ENCODE results near the gene CDC42BPB. TPM values are rescaled to one million over a fixed set of nuclear protein-coding genes. Genes with fewer than 3 reads are reported as not detected.

CDC42BPB gene
- total RNA-seq, 1 donor from 2014 or later: 48.2 TPM

DNA sequence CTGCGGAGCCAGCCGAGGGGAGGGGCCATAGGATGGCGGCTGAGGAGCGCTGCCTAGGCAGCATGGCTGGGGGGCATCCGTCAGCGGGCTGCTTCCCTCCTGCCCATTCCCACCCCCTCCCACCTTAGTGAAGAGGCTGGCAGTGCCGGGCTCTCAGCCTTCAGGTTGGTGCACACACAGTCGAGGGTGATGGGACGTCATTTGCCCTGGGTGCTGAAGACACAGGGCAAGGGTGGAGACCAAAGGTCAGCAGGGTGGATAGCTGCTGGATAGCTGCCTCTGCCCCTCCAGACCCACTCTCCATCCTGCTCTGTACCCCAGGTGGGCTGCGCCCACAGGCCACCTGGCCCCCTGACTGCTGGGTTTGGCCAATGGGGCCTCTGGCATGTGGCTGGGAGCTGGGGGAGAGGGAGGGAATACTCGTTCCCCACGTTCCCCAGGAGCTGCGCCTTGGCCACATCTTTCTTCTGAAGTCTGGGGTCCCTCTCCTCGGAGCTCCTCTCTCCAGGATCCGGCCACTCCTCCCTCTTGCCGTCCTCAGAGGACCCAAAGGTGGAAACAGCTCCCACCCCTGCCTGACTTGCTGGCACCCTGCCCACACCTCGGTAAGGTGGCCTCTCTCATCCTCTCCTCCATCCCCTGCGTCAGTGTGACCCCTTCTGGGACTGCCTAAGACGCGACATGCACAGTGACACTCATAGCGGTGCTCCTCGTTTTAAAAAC is 11.2 kb upstream of the CDC42BPB start:
- no peak overlapping the region for H3K4me3 Mint-ChIP-seq
- no peaks in the 10 kb centered on the region for H3K9me3 Mint-ChIP-seq
- no peaks in the 10 kb centered on the region for H3K36me3 ChIP-seq
- peaks cover 12% of the 10 kb centered on the region for H3K4me1 ChIP-seq
- H4K20me1 ChIP-seq (ENCODE audit: low read depth): no peaks in the 10 kb centered on the region
- H3F3A ChIP-seq (ENCODE audit: low read depth): no peaks in the 10 kb centered on the region
- H3K4me3 ChIP-seq: no peak overlapping the region
- H3K36me3 Mint-ChIP-seq: no peaks in the 10 kb centered on the region
- no peak overlapping the region for H3K27ac ChIP-seq
- peaks cover 11% of the 10 kb centered on the region for H3K4me1 Mint-ChIP-seq
- H3K27me3 ChIP-seq: no peaks in the 10 kb centered on the region
- DNase-seq (ENCODE audit: low spot score): no peak
- TF ChIP-seq EZH2phosphoT487 (IDR thresholded peaks at IDR 0.05) (no peak), EZH2 (IDR thresholded peaks at IDR 0.05) (no peak), CTCF (IDR thresholded peaks at IDR 0.05) (no peak)
- H2AFZ ChIP-seq (replicated peaks): no peak overlapping the region
- no peak overlapping the region for H3K27ac Mint-ChIP-seq
- H3K9me3 ChIP-seq (ENCODE audit: low read depth): no peaks in the 10 kb centered on the region
- peaks cover 4% of the 10 kb centered on the region for H3K27me3 Mint-ChIP-seq (ENCODE audit: insufficient read depth, low read depth)
- H3K4me2 ChIP-seq: no peak overlapping the region
- H3K79me2 ChIP-seq (ENCODE audit: low read depth): no peaks in the 10 kb centered on the region
- H3K9ac ChIP-seq: no peak overlapping the region

- H3K36me3 ChIP-seq: no peaks in the 10 kb centered on the region
- no peaks in the 10 kb centered on the region for H3K27me3 ChIP-seq
- H3K79me2 ChIP-seq (ENCODE audit: low read depth): no peaks in the 10 kb centered on the region
- no peak overlapping the region for H3K4me2 ChIP-seq
- H3F3A ChIP-seq (ENCODE audit: low read depth): no peaks in the 10 kb centered on the region
- peaks cover 11% of the 10 kb centered on the region for H3K4me1 Mint-ChIP-seq
- no peaks in the 10 kb centered on the region for H3K9me3 Mint-ChIP-seq
- peaks cover 4% of the 10 kb centered on the region for H3K27me3 Mint-ChIP-seq (ENCODE audit: insufficient read depth, low read depth)
- no peak overlapping the region for H3K27ac ChIP-seq
- peak overlapping the region; percentile 46 for H3K4me3 Mint-ChIP-seq
- H3K4me1 ChIP-seq: peaks cover 12% of the 10 kb centered on the region
- H3K9me3 ChIP-seq (ENCODE audit: low read depth): no peaks in the 10 kb centered on the region
- H3K9ac ChIP-seq: no peak overlapping the region
- no peaks in the 10 kb centered on the region for H3K36me3 Mint-ChIP-seq
- no peak overlapping the region for H2AFZ ChIP-seq (replicated peaks)
- H3K4me3 ChIP-seq: no peak overlapping the region
- no peak for DNase-seq (ENCODE audit: low spot score)
- H4K20me1 ChIP-seq (ENCODE audit: low read depth): no peaks in the 10 kb centered on the region
- TF ChIP-seq EZH2phosphoT487 (IDR thresholded peaks at IDR 0.05): no peak
- TF ChIP-seq EZH2 (IDR thresholded peaks at IDR 0.05): no peak
- no peak for TF ChIP-seq CTCF (IDR thresholded peaks at IDR 0.05)
- peak overlapping the region; percentile 37 for H3K27ac Mint-ChIP-seq
These were observed 10.0 kb upstream of the CDC42BPB start for GRCh38 chr14:103067231-103067954.

- no peaks in the 10 kb centered on the region for H3F3A ChIP-seq (ENCODE audit: low read depth)
- no peak overlapping the region for H3K9ac ChIP-seq
- H2AFZ ChIP-seq (replicated peaks): no peak overlapping the region
- H3K36me3 Mint-ChIP-seq: no peaks in the 10 kb centered on the region
- no peaks in the 10 kb centered on the region for H3K9me3 Mint-ChIP-seq
- peaks cover 10% of the 10 kb centered on the region for H3K4me1 Mint-ChIP-seq
- H3K27ac ChIP-seq: no peak overlapping the region
- H3K27ac Mint-ChIP-seq: no peak overlapping the region
- H3K27me3 Mint-ChIP-seq (ENCODE audit: insufficient read depth, low read depth): peaks cover 4% of the 10 kb centered on the region
- no peaks in the 10 kb centered on the region for H3K79me2 ChIP-seq (ENCODE audit: low read depth)
- H3K27me3 ChIP-seq: no peaks in the 10 kb centered on the region
- TF ChIP-seq EZH2 (IDR thresholded peaks at IDR 0.05) (no peak), EZH2phosphoT487 (IDR thresholded peaks at IDR 0.05) (no peak), CTCF (IDR thresholded peaks at IDR 0.05) (no peak)
- no peak for DNase-seq (ENCODE audit: low spot score)
- no peak overlapping the region for H3K4me2 ChIP-seq
- H3K4me3 ChIP-seq: no peak overlapping the region
- H3K36me3 ChIP-seq: no peaks in the 10 kb centered on the region
- H3K9me3 ChIP-seq (ENCODE audit: low read depth): no peaks in the 10 kb centered on the region
- H3K4me1 ChIP-seq: peaks cover 7% of the 10 kb centered on the region
- no peak overlapping the region for H3K4me3 Mint-ChIP-seq
- no peaks in the 10 kb centered on the region for H4K20me1 ChIP-seq (ENCODE audit: low read depth)
These were observed 9.1 kb upstream of the CDC42BPB start for GRCh38 chr14:103066399-103066798.

Measured in neural progenitor cell (in vitro differentiated cells).